Measurements from ENCODE around the gene SASH1.

DNA sequence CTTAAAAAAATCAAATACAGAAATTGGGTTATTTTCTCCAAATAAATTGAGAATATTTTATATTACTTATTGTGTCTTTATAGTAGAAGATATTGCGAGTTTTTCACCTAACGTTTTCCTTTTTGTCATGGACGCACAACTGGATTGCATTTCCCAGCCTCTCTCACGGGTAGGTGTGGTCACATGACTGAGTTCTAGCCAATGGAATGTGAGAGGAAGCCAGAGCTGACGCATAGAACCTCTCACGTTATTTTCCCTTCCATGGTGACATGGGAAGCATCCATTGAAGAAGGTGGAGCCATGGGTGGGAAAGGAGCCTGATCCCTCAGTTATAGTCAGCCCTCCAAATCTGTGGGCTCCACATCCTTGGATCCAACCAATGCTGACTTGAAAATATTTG, 248.2 kb downstream of the SASH1 start:
- TF ChIP-seq CBX5 (IDR thresholded peaks at IDR 0.05; ENCODE audit: low read depth, low read length), result no peak
- no peak for TF ChIP-seq USF2 (IDR thresholded peaks at IDR 0.05; ENCODE audit: low read length)
- no peak for TF ChIP-seq CEBPB (IDR thresholded peaks at IDR 0.05; ENCODE audit: low read depth, low read length)
- TF ChIP-seq TAF1 (IDR thresholded peaks at IDR 0.05; ENCODE audit: low read depth, low read length), result no peak
- TF ChIP-seq CTCF (IDR thresholded peaks at IDR 0.05; ENCODE audit: control extremely low read depth in 1 of 3, insufficient read depth in 1 of 3, low read depth in 1 of 3, low read length in 3 of 3), result no peak
- no peak for TF ChIP-seq ATF3 (IDR thresholded peaks at IDR 0.05; ENCODE audit: insufficient read depth, low read depth, low read length)
- no peak for TF ChIP-seq RAD21 (IDR thresholded peaks at IDR 0.05 in 1 of 2, conservative IDR thresholded peaks at IDR 0.05 in 1 of 2; ENCODE audit: low read depth in 2 of 2, low read length in 2 of 2)
- no peak for TF ChIP-seq POLR2AphosphoS5 (IDR thresholded peaks at IDR 0.05; ENCODE audit: low read depth, low read length)
- TF ChIP-seq NRF1 (IDR thresholded peaks at IDR 0.05; ENCODE audit: low read depth, low read length), result no peak
- TF ChIP-seq EZH2 (IDR thresholded peaks at IDR 0.05; ENCODE audit: low read depth, low read length, severe bottlenecking), result no peak
- TF ChIP-seq SP2 (IDR thresholded peaks at IDR 0.05; ENCODE audit: low read length), result no peak

Data from H1 (cell line).